ENCODE results near the gene SEPTIN6.

Gene SEPTIN6

GRCh38 chrX:119693040-119693995 is at the start of gene SEPTIN6:
SEPTIN6 (minus strand) TSS chrX:119693168; CDS start chrX:119693105, 63 bp downstream.
- H3K4me3 ChIP-seq (ENCODE audit: low read depth, low read length), result peak within 1 kb of the TSS; percentile 63
- peak; percentile 35 for DNase-seq (ENCODE audit: low read depth)

GRCh38 chrX:119738742-119739141 is 45.8 kb upstream of the SEPTIN6 start:
- DNase-seq (ENCODE audit: low read depth), result no peak
- no peak overlapping the region for H3K4me3 ChIP-seq (ENCODE audit: low read depth, low read length)

GRCh38 chrX:119736206-119736764 is 43.3 kb upstream of the SEPTIN6 start:
- DNase-seq (ENCODE audit: low read depth), result no peak
- H3K4me3 ChIP-seq (ENCODE audit: low read depth, low read length), result no peak overlapping the region

GRCh38 chrX:119735467-119735866 is 42.5 kb upstream of the SEPTIN6 start:
- no peak overlapping the region for H3K4me3 ChIP-seq (ENCODE audit: low read depth, low read length)

GRCh38 chrX:119734897-119735339 is 42.0 kb upstream of the SEPTIN6 start:
- H3K4me3 ChIP-seq (ENCODE audit: low read depth, low read length), result no peak overlapping the region
- DNase-seq (ENCODE audit: low read depth), result no peak

More at GRCh38 chrX:119735467-119735866, 42.5 kb upstream of the SEPTIN6 start:
- DNase-seq (ENCODE audit: low read depth), result no peak

GRCh38 chrX:119729408-119730201 is 36.6 kb upstream of the SEPTIN6 start:
- no peak overlapping the region for H3K4me3 ChIP-seq (ENCODE audit: low read depth, low read length)

GRCh38 chrX:119728487-119728886 is 35.5 kb upstream of the SEPTIN6 start:
- no peak for DNase-seq (ENCODE audit: low read depth)
- no peak overlapping the region for H3K4me3 ChIP-seq (ENCODE audit: low read depth, low read length)

More at GRCh38 chrX:119729408-119730201, 36.6 kb upstream of the SEPTIN6 start:
- DNase-seq (ENCODE audit: low read depth), result peak; percentile 47

GRCh38 chrX:119726900-119727555 is 34.1 kb upstream of the SEPTIN6 start:
- no peak overlapping the region for H3K4me3 ChIP-seq (ENCODE audit: low read depth, low read length)

GRCh38 chrX:119721926-119722325 is 29.0 kb upstream of the SEPTIN6 start:
- DNase-seq (ENCODE audit: low read depth), result no peak
- H3K4me3 ChIP-seq (ENCODE audit: low read depth, low read length), result no peak overlapping the region

More at GRCh38 chrX:119726900-119727555, 34.1 kb upstream of the SEPTIN6 start:
- no peak for DNase-seq (ENCODE audit: low read depth)

- DNase-seq (ENCODE audit: low read depth), result no peak
- no peak overlapping the region for H3K4me3 ChIP-seq (ENCODE audit: low read depth, low read length)
These were observed 28.5 kb upstream of the SEPTIN6 start for GRCh38 chrX:119721487-119721886.

GRCh38 chrX:119709630-119710029 is 16.7 kb upstream of the SEPTIN6 start:
- no peak overlapping the region for H3K4me3 ChIP-seq (ENCODE audit: low read depth, low read length)
- no peak for DNase-seq (ENCODE audit: low read depth)

GRCh38 chrX:119708936-119709335 is 16.0 kb upstream of the SEPTIN6 start:
- H3K4me3 ChIP-seq (ENCODE audit: low read depth, low read length), result no peak overlapping the region
- no peak for DNase-seq (ENCODE audit: low read depth)

- DNase-seq (ENCODE audit: low read depth), result no peak
- H3K4me3 ChIP-seq (ENCODE audit: low read depth, low read length), result no peak overlapping the region
These were observed 13.6 kb upstream of the SEPTIN6 start for GRCh38 chrX:119706616-119707015.

- H3K4me3 ChIP-seq (ENCODE audit: low read depth, low read length), result no peak overlapping the region
- no peak for DNase-seq (ENCODE audit: low read depth)
These were observed 5.9 kb upstream of the SEPTIN6 start for GRCh38 chrX:119698845-119699244.

- no peak overlapping the region for H3K4me3 ChIP-seq (ENCODE audit: low read depth, low read length)
- no peak for DNase-seq (ENCODE audit: low read depth)
These were observed 3.4 kb upstream of the SEPTIN6 start for GRCh38 chrX:119696251-119696890.

- DNase-seq (ENCODE audit: low read depth), result no peak
- no peak overlapping the region for H3K4me3 ChIP-seq (ENCODE audit: low read depth, low read length)
These were observed 2.6 kb upstream of the SEPTIN6 start for GRCh38 chrX:119695535-119696050.

- no peak for DNase-seq (ENCODE audit: low read depth)
- no peak overlapping the region for H3K4me3 ChIP-seq (ENCODE audit: low read depth, low read length)
These were observed 1.9 kb upstream of the SEPTIN6 start for GRCh38 chrX:119694601-119695534.
